ENCODE measurements around the gene SETD7.

The SETD7 gene

DNA sequence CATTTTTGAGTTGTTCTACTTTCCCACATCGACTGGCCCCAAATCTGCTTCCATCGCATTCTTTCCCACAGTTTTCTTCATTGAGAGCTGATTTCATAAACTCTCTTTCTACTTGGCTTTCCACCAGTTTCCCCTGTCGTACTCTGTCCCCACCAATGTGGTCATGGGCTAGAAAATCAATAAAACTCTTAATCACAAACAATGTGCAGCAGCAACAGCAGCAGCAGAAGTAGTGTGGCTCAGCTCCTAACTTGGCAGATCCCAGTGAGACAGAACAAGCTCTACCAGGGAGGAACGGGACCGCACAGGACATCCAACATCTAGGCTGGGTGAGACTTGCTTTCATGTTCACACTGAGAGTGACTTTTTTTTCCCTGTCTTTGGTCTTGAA is 3.1 kb upstream of the SETD7 start:
- TF ChIP-seq CTCF (IDR thresholded peaks at IDR 0.05; ENCODE audit: control extremely low read depth, extremely low read depth, low read depth, missing control alignments), result no peak
- DNase-seq (ENCODE audit: extremely low spot score), result no peak
- ChIA-PET CTCF (no interaction called here), POLR2A (no interaction called here)

GRCh38 chr4:139558235-139559088 is 2.4 kb upstream of the SETD7 start:
- ChIA-PET POLR2A (no interaction called here), CTCF (interaction anchor here (0.9 kb wide), 1 partner anchor 28 kb away, joined by 3 read pairs; no protein-coding TSS in a partner anchor)
- DNase-seq (ENCODE audit: extremely low spot score), result no peak
- no peak for TF ChIP-seq CTCF (IDR thresholded peaks at IDR 0.05; ENCODE audit: control extremely low read depth, extremely low read depth, low read depth, missing control alignments)

DNA sequence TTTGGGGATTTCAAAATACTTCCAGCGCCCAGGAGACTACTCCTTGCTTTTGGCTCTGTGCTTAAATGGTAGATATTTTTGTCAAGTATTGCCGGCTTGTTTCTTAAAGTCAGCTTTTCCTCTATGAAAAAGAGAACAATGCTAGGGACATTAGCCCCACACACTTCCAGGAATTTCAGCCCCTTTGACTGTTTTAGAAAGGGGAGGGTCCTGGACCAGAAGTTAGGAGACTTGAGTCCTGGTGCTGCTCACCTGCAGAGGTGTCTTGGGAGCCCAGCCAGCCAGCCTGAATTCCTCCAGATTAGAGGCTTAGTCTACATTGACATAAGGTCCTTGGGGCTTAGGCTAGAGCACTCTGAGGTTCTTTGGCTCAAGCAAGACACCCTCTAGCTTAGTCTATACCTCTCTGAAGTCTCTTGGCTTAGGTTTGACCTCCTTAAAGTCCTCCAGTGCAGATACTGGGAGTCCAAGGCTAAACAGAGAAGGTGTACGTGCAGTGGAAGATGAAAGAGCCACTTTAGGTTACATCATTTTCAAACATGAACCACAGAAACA is 1.6 kb upstream of the SETD7 start:
- ChIA-PET CTCF (interaction anchor here (0.9 to 1.7 kb wide), 2 partner anchors 13 to 27 kb away, joined by 3 to 6 read pairs; no protein-coding TSS in a partner anchor), POLR2A (no interaction called here)
- no peak for TF ChIP-seq CTCF (IDR thresholded peaks at IDR 0.05; ENCODE audit: control extremely low read depth, extremely low read depth, low read depth, missing control alignments)
- no peak for DNase-seq (ENCODE audit: extremely low spot score)

DNA sequence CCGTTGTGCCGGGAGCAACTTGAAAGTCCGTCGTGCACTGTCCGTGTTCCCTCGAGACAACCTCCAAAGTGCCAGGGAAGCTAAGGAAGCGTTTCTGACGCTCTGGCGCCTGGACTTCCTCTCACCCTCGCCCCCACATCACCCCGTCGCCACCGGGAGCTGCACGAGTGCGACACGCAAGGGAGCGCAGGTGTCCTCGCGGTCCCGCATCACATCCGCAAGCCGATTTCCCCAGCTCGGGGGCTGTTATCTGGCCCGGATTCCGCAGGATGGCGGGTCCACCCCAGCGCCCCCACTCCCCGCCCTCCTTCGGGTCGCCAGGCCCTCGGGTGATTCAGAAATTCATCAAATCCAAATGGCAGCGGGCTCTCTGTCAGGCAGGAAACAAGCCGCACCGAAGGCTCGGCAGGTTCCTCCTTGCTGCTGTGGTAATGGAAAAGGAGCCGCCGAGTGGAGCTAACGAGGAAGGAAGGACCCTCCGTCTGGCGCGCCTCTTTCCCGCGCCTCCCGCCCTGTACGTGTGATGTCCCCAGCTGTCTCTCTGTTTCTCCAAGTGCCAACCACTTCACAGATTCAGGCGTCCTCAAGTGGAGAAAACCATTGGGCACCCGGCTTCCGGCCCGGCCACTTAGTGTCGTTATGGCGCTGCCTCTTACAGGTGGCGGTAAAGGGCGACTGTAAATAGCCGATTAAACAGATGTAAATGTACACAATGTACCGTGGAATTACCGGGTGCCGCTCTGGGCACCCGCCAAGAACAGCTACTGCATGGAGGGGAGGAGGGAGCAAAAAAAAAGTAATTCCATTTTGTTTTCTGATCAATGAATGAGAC is 921 bp upstream of the SETD7 start:
- CTCF ChIA-PET, result interaction anchor here (0.7 to 1.7 kb wide), 5 partner anchors 8 to 110 kb away, joined by 3 to 6 read pairs (median 3); no protein-coding TSS in a partner anchor
- POLR2A ChIA-PET, result no interaction called here
- DNase-seq (ENCODE audit: extremely low spot score), result peak; percentile 38
- peak; percentile 26 for TF ChIP-seq CTCF (IDR thresholded peaks at IDR 0.05; ENCODE audit: control extremely low read depth, extremely low read depth, low read depth, missing control alignments)

- DNase-seq (ENCODE audit: extremely low spot score), result no peak
- ChIA-PET CTCF (interaction anchor here (1.2 to 1.5 kb wide), 3 partner anchors 9 to 58 kb away, joined by 3 to 4 read pairs (median 3); no protein-coding TSS in a partner anchor), POLR2A (no interaction called here)
- no peak for TF ChIP-seq CTCF (IDR thresholded peaks at IDR 0.05; ENCODE audit: control extremely low read depth, extremely low read depth, low read depth, missing control alignments)
Measured at GRCh38 chr4:139555705-139556070, 331 bp downstream of the SETD7 start.
